HG03108 (cell line): ENCODE measurements around the gene MT1B.

ENCODE experiments used
- ATAC-seq: cut with Tn5 transposase; IDR thresholded peaks from one replicate; pipeline ENCODE4 v1.9.1; 2021; ENCODE audit warnings: moderate library complexity; ENCODE audit not compliant: unreplicated experiment

MT1B gene

GRCh38 chr16:56683424-56684172, 31.9 kb downstream of the MT1B start:
- no peak for ATAC-seq

- no peak for ATAC-seq
Observed at GRCh38 chr16:56684256-56684925, 32.7 kb downstream of the MT1B start.

GRCh38 chr16:56684926-56685590, 33.4 kb downstream of the MT1B start:
- no peak for ATAC-seq

- ATAC-seq, result no peak
Observed at GRCh38 chr16:56686758-56687157, 35.1 kb downstream of the MT1B start.

- no peak for ATAC-seq
Observed at GRCh38 chr16:56688762-56689161, 37.1 kb downstream of the MT1B start.

GRCh38 chr16:56689171-56689570, 37.5 kb downstream of the MT1B start:
- no peak for ATAC-seq

GRCh38 chr16:56690420-56691122, 38.9 kb downstream of the MT1B start:
- ATAC-seq, result no peak

GRCh38 chr16:56691885-56692284, 40.2 kb downstream of the MT1B start:
- no peak for ATAC-seq

GRCh38 chr16:56695246-56695645, 43.6 kb downstream of the MT1B start:
- ATAC-seq, result no peak

- ATAC-seq, result no peak
Observed at GRCh38 chr16:56697456-56698155, 45.9 kb downstream of the MT1B start.

- ATAC-seq, result no peak
Observed at GRCh38 chr16:56700195-56700594, 48.5 kb downstream of the MT1B start.

GRCh38 chr16:56700631-56701030, 48.9 kb downstream of the MT1B start:
- ATAC-seq, result no peak

GRCh38 chr16:56701534-56701933, 49.8 kb downstream of the MT1B start:
- ATAC-seq, result no peak
